K562 (cell line): Measurements from ENCODE around the gene ZDHHC14. TPM values are rescaled to one million over a fixed set of nuclear protein-coding genes. Genes with fewer than 3 reads are reported as not detected.
A peak's percentile ranks its signal among the peaks of the same experiment; 100 is the strongest.

Source experiments
- ARNT ChIP-seq, 2 experiments: fragments of 450-650 bp; IDR thresholded peaks; 2 replicates each; pipeline ENCODE4 v1.6.1; 2016; ENCODE audit warnings: mild to moderate bottlenecking in 1 of 2
- BRCA1 ChIP-seq, 2 experiments: fragments of 450-650 bp in 1 of 2; sonication (generic) in 1 of 2; formaldehyde crosslinking in 1 of 2; IDR thresholded peaks; 2 replicates each; pipeline versions ENCODE4 v1.5.0 to v1.6.1; 2017 to 2020; ENCODE audit warnings: mild to moderate bottlenecking in 1 of 2, missing genetic modification reagents in 1 of 2
- C11orf30 ChIP-seq: fragments of 450-650 bp; IDR thresholded peaks from 2 replicates; pipeline ENCODE4 v1.6.1; 2016; ENCODE audit warnings: low read depth, mild to moderate bottlenecking
- E2F8 ChIP-seq: fragments of 450-650 bp; IDR thresholded peaks from 2 replicates; pipeline ENCODE4 v1.7.1; 2018; ENCODE audit warnings: mild to moderate bottlenecking, low read depth; ENCODE audit not compliant: partially characterized antibody
- FOXP1 ChIP-seq: sonication (generic); formaldehyde crosslinking; IDR thresholded peaks from 2 replicates; pipeline ENCODE4 v1.8.0; 2022; ENCODE audit warnings: mild to moderate bottlenecking, missing genetic modification reagents
- HBP1 ChIP-seq: fragments of 450-650 bp; formaldehyde crosslinking; IDR thresholded peaks from 2 replicates; pipeline ENCODE4 v1.4.0; 2022; ENCODE audit warnings: missing genetic modification characterization
- HMGN3 ChIP-seq: IDR thresholded peaks from 2 replicates; pipeline ENCODE4 v1.6.1; 2011; ENCODE audit warnings: borderline replicate concordance, low read depth, mild to moderate bottlenecking, mixed read lengths, low read length; ENCODE audit not compliant: insufficient read length; ENCODE audit errors: extremely low read depth
- L3MBTL2 ChIP-seq: fragments of 450-650 bp; IDR thresholded peaks from 2 replicates; pipeline ENCODE4 v1.6.1; 2016; ENCODE audit warnings: mild to moderate bottlenecking, moderate library complexity
- MCM3 ChIP-seq: fragments of 450-650 bp; IDR thresholded peaks from 2 replicates; pipeline ENCODE4 v1.6.1; 2016
- MTA3 ChIP-seq: fragments of 450-650 bp; formaldehyde crosslinking; IDR thresholded peaks from 2 replicates; pipeline ENCODE4 v1.6.1; 2017; ENCODE audit warnings: mild to moderate bottlenecking, borderline replicate concordance
- NR1H2 ChIP-seq: sonication (generic); formaldehyde crosslinking; IDR thresholded peaks from 2 replicates; pipeline ENCODE4 v1.4.0; 2020; ENCODE audit warnings: mild to moderate bottlenecking, missing genetic modification reagents
- NR2C2 ChIP-seq, 2 experiments: fragments of 200-800 bp in 1 of 2; sonication (Bioruptor generic) in 1 of 2; sonication (generic) in 1 of 2; formaldehyde crosslinking in 1 of 2; IDR thresholded peaks; 2 replicates each; pipeline versions ENCODE4 v1.6.1 to v1.8.0; 2016 to 2022; ENCODE audit warnings: mild to moderate bottlenecking in 1 of 2, missing compliant biosample characterization in 1 of 2, missing genetic modification characterization in 1 of 2, missing genetic modification reagents in 1 of 2
- POLR2AphosphoS2 ChIP-seq: IDR thresholded peaks from 2 replicates; pipeline ENCODE4 v1.6.1; 2012; ENCODE audit warnings: low read length, improper control_type of control experiment
- PTTG1 ChIP-seq: fragments of 450-650 bp; IDR thresholded peaks from 2 replicates; pipeline ENCODE4 v1.6.1; 2016; ENCODE audit warnings: low read depth, mild to moderate bottlenecking, missing genetic modification characterization, missing compliant biosample characterization
- SIX5 ChIP-seq, 2 experiments: IDR thresholded peaks; 2 replicates each; pipeline ENCODE4 v1.6.1; 2011; ENCODE audit warnings: low read length in 2 of 2, borderline replicate concordance in 1 of 2, low read depth in 1 of 2, mild to moderate bottlenecking in 1 of 2, moderate library complexity in 1 of 2; ENCODE audit not compliant: insufficient read depth in 1 of 2
- SMAD1 ChIP-seq: fragments of 150-350 bp; IDR thresholded peaks from 2 replicates; pipeline ENCODE4 v1.6.1; 2014; ENCODE audit warnings: low read length, low read depth; ENCODE audit not compliant: partially characterized antibody
- STAT5A ChIP-seq: IDR thresholded peaks from 2 replicates; pipeline ENCODE4 v1.6.1; 2012; ENCODE audit warnings: low read length, inconsistent platforms, borderline replicate concordance
- THRAP3 ChIP-seq: fragments of 450-650 bp; IDR thresholded peaks from 2 replicates; pipeline ENCODE4 v1.6.1; 2016; ENCODE audit warnings: mild to moderate bottlenecking, inconsistent platforms, borderline replicate concordance
- TRIM24 ChIP-seq, 2 experiments: fragments of 450-650 bp; IDR thresholded peaks; 2 replicates each; pipeline ENCODE4 v1.6.1; 2016
- YY1 ChIP-seq, 3 experiments: IDR thresholded peaks; 2 replicates each; pipeline ENCODE4 v1.6.1; 2011; ENCODE audit warnings: low read length in 2 of 3, mild to moderate bottlenecking in 2 of 3, moderate library complexity in 2 of 3, borderline replicate concordance in 1 of 3, control low read depth in 1 of 3, low read depth in 1 of 3; ENCODE audit not compliant: insufficient read depth in 3 of 3, insufficient replicate concordance in 2 of 3, control insufficient read depth in 1 of 3, insufficient read length in 1 of 3; ENCODE audit errors: extremely low read depth in 1 of 3
- ZNF175 ChIP-seq: fragments of 200-800 bp; sonication (Bioruptor generic); IDR thresholded peaks from 2 replicates; pipeline ENCODE4 v1.6.1; 2016; ENCODE audit warnings: low read depth, mild to moderate bottlenecking, missing genetic modification characterization, missing compliant biosample characterization
- ZNF354B ChIP-seq: fragments of 250-450 bp; sonication (Bioruptor Pico); IDR thresholded peaks from 2 replicates; pipeline ENCODE4 v1.4.0; 2020
- ZNF57 ChIP-seq: fragments of 450-650 bp; formaldehyde crosslinking; IDR thresholded peaks from 2 replicates; pipeline ENCODE4 v1.4.0; 2020; ENCODE audit warnings: mild to moderate bottlenecking, moderate library complexity
- ZNF785 ChIP-seq: fragments of 250-450 bp; sonication (Bioruptor Pico); IDR thresholded peaks from 2 replicates; pipeline ENCODE4 v1.4.0; 2020; ENCODE audit warnings: mild to moderate bottlenecking
- polyA plus RNA-seq, 8 experiments: library from polyadenylated mRNA; depleted of rRNA in 4 of 8; stranded (reverse) in 5 of 8; unstranded in 3 of 8; fragments of >200 nt; fragmentation: Nextera tagmentation in 2 of 8; fragmentation: Illumina TruSeq in 1 of 8; extraction: Ambion mirVana in 2 of 8; extraction: Trizol in 1 of 8; gene quantifications; 2 replicates each; pipeline versions ENCODE4 v1.2.1 to v1.2.3, GENCODE V29; 2011 to 2014; ENCODE audit warnings: inconsistent platforms in 1 of 8, missing spikeins in 1 of 8
- total RNA-seq, 7 experiments: library from RNA; depleted of rRNA in 6 of 7; stranded (reverse); fragments of >200 nt in 6 of 7; fragmentation: Illumina TruSeq in 2 of 7; extraction: Trizol in 2 of 7; gene quantifications; 2 replicates each; pipeline versions ENCODE4 v1.2.1 to v1.2.3, GENCODE V29; 2011 to 2021; ENCODE audit warnings: low replicate concordance in 1 of 7

ZDHHC14 gene
- total and polyA plus RNA-seq, 9 of the 15 experiments (the other 6 are each of a cell fraction or from before 2014, with no cell fraction given), result 0.92 to 23.1 (median 13.8) TPM

GRCh38 chr6:157514659-157515496 lies 133.9 kb downstream of the ZDHHC14 start (continued):
- TF ChIP-seq HMGN3 (peak; percentile 88), FOXP1 (CRISPR knock-in tag) (no peak), HBP1 (CRISPR knock-in tag) (0 out of 2 replicates have a peak, but pooled peaks have one; percentile 4), E2F8 (peak; percentile 90), YY1 (IDR thresholded peaks at IDR 0.05; ENCODE audit: borderline replicate concordance in 1 of 3, control insufficient read depth in 1 of 3, extremely low read depth in 1 of 3, insufficient read depth in 3 of 3, insufficient read length in 1 of 3, insufficient replicate concordance in 2 of 3, low read depth in 1 of 3, low read length in 2 of 3) (peak in 1 of 3 experiments; percentile 23), MCM3 (no peak), ZNF354B (no peak), ZNF175 (CRISPR knock-in tag) (peak; percentile 83), C11orf30 (peak; percentile 92), BRCA1 (IDR thresholded peaks at IDR 0.05) (no peak), BRCA1 (CRISPR knock-in tag; IDR thresholded peaks at IDR 0.05) (no peak), POLR2AphosphoS2 (no peak), ARNT (IDR thresholded peaks at IDR 0.05) (peak; percentile 95 to 98), ZNF785 (no peak), MTA3 (peak; percentile 96), L3MBTL2 (peak; percentile 90), ZNF57 (no peak), SMAD1 (peak; percentile 52), TRIM24 (IDR thresholded peaks at IDR 0.05) (peak; percentile 81 to 92), PTTG1 (no peak), THRAP3 (no peak), NR2C2 (CRISPR knock-in tag; IDR thresholded peaks at IDR 0.05) (no peak), NR2C2 (tag; IDR thresholded peaks at IDR 0.05) (peak; percentile 89), SIX5 (IDR thresholded peaks at IDR 0.05; ENCODE audit: borderline replicate concordance in 1 of 2, insufficient read depth in 1 of 2, low read depth in 1 of 2, low read length in 2 of 2) (no peak), NR1H2 (CRISPR knock-in tag) (no peak; the same call in none of the 2 replicates), STAT5A (peak; percentile 92)
